Inflammatory macrophage treated with lipopolysaccharide for 1 hour (primary cell): ENCODE results near the gene SV2C.
"Not testable (repeated sequence)": the region's sequence is repeated elsewhere in the genome, so short reads cannot be mapped to it uniquely, and the experiment has no call there.

Experiments
- DNase-seq, 2 donors: peaks; one replicate each; pipeline ENCODE4 v3.0.0-alpha.2; 2020 to 2022

The SV2C gene

DNA sequence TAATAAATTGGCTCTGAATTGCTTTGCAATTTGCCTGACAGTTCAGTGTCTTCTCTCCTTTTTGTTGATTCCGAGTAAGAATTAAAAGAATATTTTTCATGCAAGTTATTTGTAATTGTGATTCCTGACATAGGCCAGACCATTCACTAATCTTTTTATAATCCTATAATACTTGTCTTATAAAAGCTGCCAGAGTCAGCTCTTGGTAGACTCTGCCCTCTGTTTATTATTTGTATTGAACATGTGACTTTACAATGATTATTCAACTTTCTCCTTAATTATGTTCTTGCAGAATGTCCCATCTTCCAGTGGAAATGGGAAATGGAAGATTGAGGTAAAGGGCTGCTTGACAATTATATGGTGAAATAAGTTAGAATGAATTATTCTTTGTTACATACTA is 121.0 kb downstream of the SV2C start:
- no peak for DNase-seq

DNA sequence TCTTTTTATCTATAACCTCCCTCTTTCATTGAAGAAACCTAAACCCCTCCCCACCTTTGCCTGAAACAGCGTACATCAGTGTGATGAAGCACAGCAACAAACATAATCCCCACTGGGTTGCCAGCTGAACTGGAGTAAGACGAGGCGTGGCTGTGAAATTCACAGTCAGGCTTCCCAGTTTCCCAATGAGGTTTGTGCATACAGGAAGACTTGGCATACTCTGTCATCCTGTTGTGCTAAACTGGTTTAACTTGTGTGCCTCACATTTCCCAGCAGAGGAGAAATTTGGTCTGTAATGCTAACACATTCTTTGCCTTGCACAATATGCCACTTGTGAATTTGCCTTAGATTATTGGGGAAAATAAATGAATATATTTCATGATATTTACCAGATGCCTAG is 121.5 kb downstream of the SV2C start:
- no peak for DNase-seq

DNA sequence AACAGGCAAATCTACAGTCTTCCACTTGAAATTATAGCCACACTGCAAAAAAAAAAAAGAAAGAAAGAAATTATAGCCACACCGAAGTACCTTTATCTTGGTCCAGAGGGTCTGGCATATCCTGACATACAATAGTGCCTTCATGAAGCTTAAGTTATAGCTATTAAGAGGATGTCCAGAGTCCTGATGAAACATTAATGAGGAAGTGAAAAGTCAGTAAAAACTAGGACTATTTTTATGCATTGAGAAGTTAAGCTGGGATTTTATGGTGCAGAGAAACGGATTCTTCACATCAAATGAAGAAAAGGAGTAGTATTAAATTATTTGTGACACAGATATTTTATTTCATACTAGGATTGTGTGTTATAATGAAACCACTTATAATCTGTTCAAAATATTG is 123.9 kb downstream of the SV2C start:
- DNase-seq, result peak; percentile 8 to 40

DNA sequence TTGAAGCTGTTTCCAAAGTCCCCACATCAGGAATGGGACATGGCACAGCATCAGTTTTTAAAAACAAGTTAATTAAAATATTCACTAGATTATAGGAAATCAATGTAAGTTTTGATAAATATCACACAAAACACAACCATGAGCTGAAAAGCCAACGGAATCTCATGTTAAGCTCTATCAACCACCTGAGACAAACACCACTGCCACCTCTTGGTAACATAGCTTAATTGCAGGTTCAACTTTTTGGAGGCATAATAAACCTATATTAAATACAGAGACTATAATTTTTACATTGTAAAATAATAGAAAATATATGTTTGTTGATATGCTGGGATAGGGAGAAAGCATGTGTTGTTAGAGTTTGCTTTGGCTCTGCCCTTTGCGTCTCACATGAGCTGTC is 126.1 kb downstream of the SV2C start:
- peak in 1 of 2 donors; percentile 15 for DNase-seq

DNA sequence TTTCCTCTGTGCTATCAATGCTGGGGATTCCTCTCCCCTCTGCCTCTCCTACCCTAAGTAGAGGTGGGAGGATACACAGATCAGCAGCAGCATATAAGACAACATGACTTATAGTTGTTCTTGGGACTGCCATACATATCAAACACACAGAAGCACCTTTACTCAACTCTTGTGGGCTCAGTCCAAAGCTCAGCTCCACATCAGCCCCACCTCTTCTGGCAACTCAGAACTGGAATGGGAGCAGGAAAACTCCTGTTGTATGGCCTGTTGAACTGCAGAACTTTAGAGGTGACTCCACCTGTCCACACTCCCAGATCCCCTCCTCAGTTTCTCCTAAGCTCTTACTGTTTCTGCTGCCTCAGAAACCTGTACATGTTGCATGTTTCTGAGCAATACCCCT is 127.8 kb downstream of the SV2C start:
- DNase-seq, result no peak

DNA sequence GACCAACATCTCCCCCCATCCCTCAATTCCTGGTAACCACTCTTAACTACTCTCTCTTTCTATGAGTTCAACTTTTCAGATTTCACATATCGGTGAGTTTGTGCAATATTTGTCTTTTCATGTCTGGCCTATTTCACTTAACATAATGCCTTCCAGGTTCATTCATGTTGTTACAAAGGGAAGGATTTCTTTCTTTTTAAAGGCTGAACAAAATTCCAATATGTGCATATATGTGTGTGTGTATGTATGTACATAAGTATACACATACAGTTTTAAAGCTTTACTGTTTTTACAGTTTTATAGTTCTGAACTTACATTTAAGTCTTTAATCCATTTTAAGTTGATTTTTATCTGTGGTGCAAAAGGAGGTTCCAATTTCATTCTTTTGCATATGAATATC is 130.7 kb downstream of the SV2C start:
- no peak for DNase-seq

DNA sequence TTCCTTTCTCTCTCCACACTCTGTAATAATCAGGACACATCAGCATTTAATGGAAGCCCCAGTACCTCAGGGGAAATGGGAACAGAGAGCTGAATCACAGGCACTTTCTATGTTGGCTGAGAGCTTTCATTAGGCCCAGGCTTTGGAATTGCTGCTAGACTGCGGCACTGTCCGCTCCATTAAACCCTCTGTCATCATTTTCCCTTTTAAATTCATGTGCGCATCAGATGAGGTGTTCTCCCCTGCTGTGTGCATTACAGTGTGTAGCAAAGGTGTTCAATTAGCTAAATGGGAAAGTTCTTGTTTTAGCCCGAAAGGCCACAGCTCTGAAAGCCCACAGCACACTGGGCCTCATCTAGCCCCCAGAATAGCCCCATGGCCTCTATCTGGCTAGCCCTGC is 133.6 kb downstream of the SV2C start:
- DNase-seq, result no peak

DNA sequence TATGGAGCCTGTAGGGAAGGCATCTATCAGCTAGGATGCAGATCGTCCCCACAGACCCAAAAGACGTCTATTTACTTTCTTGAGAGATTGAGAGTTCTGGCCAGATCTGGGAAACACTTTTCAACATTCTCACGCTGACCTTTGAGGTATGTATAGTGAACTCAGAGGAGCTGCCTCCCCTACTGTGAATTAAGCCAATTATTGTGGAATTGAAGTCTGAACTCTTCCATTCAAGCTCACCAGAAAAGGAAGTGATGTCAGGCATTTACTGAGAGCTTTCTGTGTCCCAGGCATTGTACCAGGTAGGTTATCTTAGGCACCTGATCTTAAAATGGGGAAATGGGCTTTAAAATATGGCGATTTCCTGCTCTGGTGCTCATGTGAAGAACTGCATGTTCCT is 136.5 kb downstream of the SV2C start:
- DNase-seq, result no peak

DNA sequence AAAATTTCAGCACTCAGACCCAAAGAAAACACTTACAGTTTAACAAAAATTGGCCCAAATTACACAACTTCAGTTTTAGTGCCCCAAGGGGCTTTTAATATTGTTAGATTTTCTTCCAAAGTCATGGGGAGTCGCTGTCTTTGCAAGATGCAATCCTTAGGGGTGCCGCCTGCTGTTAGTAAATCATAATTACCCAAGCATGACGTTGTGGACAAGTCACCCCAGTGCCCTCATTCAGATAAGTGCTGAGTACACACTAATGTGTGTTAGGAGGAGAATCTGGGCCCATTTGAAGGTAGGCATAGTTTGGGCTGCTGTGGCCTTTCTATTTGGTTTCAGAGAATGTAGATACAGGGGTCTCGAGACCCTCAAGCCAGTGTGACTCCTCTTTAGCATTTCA is 138.1 kb downstream of the SV2C start:
- no peak for DNase-seq

DNA sequence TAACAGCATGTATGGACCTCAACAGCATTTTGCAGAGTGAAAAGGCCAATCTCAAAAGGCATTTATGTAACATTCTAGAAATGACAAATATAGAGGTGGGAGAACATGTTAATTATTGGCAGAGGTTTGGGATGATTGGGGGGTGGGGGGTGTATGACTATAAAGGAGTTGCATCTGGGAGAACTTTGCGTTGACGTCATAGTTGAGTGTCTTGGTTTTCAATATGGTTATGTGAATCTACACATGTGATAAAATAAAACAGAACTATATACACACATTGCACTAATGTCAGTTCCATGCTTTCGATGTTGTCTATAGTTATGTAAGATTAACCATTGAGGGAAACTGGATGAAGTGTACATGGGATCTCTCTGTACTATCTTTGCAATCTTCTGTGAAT is 139.1 kb downstream of the SV2C start:
- DNase-seq, result no peak

DNA sequence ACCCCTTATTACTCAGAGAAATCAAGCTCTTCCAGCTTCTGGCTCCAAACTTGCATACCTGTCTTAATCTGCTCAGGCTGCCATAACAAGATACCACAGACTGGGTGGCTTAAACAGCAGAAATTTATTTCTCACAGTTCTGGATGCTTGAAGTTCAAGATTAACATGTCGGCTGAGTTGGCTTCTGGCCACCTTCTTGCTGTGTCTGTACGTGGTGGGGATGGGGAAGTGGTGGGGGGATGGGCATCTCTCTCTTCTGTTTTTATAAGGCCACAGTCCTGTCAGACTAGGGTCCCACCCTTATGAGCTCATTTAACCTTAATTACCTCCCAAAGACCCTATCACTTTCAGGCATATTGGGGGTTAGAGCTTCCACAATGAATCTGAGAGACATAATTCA is 140.5 kb downstream of the SV2C start:
- DNase-seq, result no peak

DNA sequence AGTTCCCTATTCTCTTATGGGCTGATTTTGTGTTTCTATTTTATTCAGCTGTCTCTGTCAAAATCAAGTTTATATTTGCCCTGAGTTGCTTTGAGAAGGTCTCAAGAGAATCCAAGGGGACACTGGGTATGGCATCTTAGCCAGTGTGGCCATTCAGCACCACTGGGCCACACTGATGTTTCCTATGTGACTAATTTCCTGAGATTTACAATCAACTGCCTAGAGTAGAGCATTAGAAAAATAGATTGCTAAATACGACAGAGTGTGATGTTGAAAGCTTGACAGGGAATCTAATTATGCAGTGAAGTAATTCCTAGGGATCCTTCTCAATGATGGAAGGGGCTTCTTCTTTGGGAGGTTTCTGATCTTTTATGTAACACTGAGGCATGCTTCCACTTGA is 141.7 kb downstream of the SV2C start:
- no peak for DNase-seq

DNA sequence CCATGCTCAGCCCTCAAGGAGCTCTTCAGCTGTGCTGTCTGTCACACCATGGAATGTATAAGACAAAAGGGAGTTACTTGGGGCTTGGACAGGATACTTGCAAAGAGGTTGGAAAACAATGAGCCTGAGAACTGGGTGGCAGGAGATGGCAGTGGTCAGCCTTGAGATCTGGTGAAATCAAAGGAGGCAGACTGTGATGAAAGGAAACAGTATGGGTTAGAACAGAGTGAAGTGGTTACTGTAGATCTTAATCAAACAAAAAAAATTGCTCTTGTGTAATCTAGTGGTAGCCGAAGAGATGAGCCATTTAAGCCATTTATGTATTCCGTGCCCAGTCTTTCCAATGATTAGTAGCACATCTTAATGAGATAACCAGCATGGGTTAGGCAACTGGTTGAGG is 142.2 kb downstream of the SV2C start:
- no peak for DNase-seq

DNA sequence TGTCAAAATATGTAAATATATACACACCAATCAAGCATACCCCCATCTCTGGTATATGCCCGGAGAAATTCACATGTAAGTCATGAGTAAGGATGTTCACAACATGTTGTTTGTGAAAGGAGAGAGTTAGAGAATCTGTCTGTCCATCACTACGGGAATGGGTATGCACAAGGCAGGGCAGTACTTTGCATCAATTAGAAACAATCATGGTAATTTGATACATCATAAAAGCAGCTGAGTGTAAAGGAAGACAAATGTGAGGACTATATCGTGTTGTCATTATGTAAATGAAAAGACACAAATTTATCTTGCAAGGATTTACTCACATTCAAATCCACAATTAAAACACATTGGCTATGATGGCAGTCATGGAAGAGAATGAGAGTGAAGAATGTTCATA is 146.7 kb downstream of the SV2C start:
- DNase-seq, result no peak

DNA sequence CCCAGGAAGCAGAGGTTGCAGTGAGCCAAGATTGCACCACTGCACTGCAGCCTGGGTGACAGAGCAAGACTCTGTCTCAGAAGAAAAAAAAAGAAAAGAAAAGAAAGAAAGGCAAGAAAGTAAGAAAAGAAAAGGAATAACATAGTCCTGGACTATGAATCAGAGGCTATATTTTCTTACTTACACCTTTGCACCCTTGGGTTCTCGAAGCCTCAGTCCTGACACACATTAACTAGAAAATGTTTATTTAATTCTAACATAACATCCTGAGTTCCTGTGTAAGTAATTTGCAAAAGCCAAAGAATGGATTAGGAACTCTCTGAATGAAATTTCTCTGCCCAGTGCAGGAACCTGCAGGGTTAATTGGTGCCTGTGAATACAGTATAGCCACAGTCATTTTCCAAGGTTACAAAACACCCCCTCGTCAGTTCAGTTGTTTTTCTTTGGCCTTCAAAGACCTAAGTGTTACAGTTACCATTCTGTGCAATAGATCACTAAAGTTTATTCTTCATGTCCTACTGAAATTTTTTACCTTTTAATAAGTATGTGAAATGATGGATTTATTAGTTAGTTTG is 147.6 kb downstream of the SV2C start:
- no peak for DNase-seq

DNA sequence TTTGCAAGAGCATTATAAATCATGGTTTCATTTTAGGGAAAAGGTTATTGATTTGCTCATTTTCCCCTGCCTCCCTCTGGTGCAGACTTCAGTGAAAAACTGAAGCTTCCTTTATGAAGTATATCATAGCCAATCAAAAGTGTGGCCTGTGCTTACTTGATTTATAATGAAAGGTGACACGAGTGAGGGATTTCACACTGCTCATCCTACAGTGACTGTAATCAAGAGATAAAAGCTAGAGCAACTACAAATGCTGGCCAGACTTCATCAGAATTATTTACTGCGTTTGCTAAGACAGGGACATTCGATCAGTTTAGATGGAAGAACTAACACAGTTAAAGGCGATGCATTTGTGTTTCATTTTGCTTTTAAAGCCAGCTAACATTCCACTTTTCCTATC is 151.5 kb downstream of the SV2C start:
- DNase-seq, result no peak

DNA sequence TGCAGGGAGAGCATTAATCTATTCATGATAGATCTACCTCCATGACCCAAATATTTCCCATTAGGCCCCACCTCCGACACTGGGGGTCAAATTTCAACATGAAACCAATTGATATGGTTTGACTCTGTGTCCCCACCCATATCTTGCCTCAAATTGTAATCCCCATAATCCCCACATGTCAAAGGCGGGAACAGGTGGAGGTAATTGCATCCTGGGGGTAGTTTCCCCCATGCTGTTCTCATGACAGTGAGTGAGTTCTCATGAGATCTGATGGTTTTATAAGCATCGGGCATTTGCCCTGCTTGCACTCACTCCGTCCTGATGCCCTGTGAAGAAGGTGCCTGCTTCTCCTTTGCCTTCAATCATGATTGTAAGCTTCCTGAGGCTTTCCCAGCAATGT is 153.5 kb downstream of the SV2C start:
- no peak for DNase-seq

DNA sequence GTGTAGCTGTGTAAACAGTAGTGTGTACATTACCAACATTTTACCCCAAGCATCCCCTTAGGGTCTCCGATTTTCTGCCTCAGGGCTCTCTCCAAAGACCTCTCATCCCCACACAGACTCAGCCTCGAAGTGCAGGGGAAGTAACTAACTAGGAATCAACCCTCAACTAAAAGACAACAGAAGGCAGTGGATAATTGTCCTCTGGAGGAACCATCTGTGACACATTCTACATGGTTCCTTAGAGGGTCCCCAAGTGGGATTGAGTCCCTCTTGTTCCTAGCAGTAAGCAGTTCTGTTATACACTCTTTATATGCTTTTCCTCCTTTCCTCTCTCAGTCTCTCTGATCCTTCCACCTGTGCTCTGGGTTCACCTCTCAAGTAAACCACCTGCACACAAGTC is 157.2 kb downstream of the SV2C start:
- no peak for DNase-seq

DNA sequence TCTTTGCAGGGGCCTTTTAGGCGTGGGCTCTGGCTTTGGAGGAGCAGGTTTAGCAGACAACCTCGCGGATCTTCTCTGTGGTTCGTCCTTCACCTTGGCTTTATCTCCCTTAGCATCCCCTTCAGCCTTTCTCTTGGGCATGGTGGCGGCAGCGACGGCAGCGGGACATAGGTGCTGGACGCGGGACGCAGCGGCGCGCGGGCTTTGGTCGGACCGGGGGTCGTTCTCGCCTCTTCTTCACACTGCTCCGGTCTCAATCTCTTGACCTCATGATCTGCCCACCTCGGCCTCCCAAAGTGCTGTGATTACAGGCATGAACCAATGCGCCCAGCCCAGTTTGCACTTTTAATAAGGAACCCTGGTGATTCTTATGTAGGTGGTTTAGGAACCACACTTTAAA is 159.0 kb downstream of the SV2C start:
- DNase-seq, result not testable (repeated sequence)

DNA sequence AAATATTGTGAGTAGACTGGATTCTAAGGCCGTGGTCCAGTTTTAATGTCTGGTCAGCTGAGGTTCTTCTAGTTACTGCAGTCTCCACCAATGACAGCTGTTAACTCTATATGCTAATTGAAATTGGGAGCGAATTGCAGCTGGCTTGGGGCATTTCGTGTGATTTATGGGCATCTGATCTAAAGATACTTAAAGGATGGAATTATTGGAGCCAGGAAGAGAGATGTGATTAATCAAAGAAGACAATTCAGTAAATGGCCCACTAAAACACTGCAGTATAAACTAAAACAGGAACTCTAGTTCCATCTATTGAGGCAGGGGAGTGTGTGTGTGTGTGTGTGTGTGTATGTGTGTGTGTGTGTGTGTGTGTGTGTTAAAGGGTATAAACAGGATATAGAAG is 162.4 kb downstream of the SV2C start:
- no peak for DNase-seq

DNA sequence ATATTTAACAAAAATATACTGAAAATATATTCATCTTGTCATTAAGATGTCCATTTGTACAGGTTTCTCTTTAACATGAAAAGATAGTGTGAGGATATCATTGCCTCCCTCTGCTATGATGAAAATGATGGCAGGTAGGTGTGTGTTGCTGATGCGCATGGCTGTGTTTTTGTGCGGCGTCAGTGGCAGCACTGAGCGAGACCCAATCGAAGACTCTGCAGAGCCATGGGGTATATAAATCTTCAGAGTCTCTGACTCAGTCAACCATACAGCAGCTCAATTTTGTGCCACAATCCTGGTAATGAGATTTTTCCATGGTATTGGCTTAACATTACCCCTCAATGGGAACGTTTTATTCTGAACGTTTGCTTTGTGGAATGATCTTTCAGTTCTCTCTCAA is 166.4 kb downstream of the SV2C start:
- no peak for DNase-seq

DNA sequence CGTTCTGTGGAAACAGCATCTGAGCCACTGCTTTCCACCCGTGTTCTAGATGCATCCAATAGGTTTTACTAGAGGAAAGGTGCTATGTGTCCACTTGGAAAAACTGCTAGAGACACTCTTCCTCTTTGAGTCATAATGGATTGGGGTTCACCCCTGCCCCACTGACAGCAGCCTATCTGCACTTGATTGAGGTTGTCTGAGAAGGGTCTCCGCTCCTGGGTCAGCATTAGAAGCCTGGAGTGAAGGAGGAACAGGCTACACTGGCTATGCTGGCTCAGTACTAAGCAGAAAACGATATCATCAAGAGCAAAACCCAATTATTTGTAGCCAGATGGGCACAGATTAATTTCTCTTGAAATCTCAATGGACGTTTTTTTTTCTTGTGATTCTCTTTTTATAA is 167.3 kb downstream of the SV2C start:
- DNase-seq, result no peak

DNA sequence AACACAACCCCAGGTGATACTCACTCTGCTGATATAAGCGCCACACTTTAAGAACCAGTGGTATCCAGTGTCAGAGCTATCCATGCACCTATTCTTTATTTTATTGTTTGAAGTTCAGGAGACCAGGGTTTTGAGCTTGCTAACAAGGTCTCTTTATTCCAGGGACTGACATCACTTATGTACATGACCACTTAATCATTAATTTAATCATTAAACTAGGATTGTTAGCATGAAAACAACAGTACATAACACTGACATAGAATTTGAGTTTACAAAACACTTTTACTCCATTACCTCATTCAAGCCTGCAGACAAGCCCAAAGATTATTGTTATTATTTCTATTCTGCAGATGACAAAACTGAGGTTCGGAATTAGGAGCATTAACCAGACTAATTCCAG is 168.5 kb downstream of the SV2C start:
- DNase-seq, result no peak

DNA sequence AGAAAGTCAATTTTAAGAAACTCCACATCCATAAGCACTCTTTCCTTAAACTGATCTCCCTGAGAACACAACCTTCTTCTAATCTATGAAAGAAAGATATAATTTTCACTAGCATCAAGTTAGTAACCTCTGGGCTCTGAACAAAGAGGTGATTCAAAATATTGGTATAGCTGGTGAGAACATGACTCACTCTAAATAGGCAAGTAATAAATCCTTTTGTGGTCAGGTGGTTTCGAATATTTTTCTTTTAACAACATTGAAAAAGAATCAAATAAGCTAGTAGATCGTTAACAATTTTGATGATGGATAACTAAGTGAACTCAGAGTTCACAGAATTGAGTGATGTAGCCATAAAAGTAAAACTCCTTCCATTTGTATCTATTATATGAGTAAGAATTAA is 169.3 kb downstream of the SV2C start:
- no peak for DNase-seq

DNA sequence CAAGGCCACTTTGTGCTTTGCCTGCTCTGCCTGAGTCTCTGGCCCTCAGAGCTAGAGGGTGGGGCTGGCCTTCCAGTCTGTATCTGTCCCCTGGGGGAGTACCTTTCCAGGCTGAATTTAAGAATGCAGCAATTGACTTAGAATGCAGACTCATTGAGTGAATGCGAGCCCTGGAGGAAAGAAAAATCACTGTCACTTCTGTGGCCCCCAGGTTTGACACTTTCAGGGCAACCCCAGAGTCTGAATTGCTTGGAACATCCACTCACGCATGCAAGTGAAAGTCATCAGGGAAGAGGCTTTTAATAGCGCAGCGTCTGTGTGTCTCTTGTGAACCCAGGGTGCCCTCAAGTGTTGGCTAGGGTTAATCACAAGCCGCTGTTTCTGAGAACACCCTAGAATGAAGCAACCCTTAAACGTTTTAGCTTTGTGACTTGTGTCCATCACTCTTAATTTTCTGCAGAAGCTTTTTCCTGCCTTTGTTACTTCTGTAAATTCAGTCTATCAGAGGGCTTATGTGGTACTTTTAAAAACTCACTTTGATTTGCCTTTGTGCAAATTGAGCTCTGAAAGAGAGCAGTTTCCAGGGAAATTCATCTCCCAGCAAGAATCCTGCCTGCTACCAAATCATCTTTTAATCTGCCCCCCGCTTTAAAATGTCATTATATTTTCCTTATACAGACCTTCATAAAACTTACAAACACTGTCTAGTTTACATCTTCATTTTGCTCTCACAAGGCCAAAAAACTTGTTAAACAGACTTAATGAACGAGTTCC is 173.1 kb downstream of the SV2C start:
- DNase-seq, result peak; percentile 76 to 86
